SK-N-SH (cell line): ENCODE measurements around the gene CBX1.

ENCODE experiments used
- CHD2 ChIP-seq: fragments of 150-350 bp; IDR thresholded peaks from 2 replicates; pipeline ENCODE4 v1.6.1; 2018; ENCODE audit warnings: low read length; ENCODE audit not compliant: partially characterized antibody
- CTCF ChIP-seq: fragments of 200-600 bp; sonication (generic); IDR thresholded peaks from 2 replicates; pipeline ENCODE4 v1.6.1; 2017; ENCODE audit warnings: antibody characterized with exemption, mild to moderate bottlenecking, moderate library complexity
- EP300 ChIP-seq, 2 experiments: IDR thresholded peaks; 2 replicates each; pipeline versions ENCODE4 v1.4.0 to v1.6.1; 2012; ENCODE audit warnings: borderline replicate concordance in 1 of 2, low read depth in 1 of 2, low read length in 1 of 2
- EZH2phosphoT487 ChIP-seq: fragments of 200-600 bp; sonication (generic); IDR thresholded peaks from 2 replicates; pipeline ENCODE4 v1.6.1; 2017; ENCODE audit warnings: low read depth, mixed run types, mild to moderate bottlenecking, antibody characterized with exemption, moderate library complexity, borderline replicate concordance
- GABPA ChIP-seq: IDR thresholded peaks from 2 replicates; pipeline ENCODE4 v1.4.0; 2012; ENCODE audit warnings: low read depth, mild to moderate bottlenecking
- GATA2 ChIP-seq: sonication (generic); formaldehyde crosslinking; IDR thresholded peaks from 2 replicates; pipeline ENCODE4 v1.5.0; 2020; ENCODE audit warnings: mild to moderate bottlenecking, missing genetic modification reagents
- JUND ChIP-seq: IDR thresholded peaks from 2 replicates; pipeline ENCODE4 v1.4.0; 2012
- MAX ChIP-seq: IDR thresholded peaks from 2 replicates; pipeline ENCODE4 v1.4.0; 2012; ENCODE audit warnings: low read depth
- POLR2AphosphoS5 ChIP-seq: IDR thresholded peaks from 2 replicates; pipeline ENCODE4 v1.6.1; 2012; ENCODE audit warnings: low read depth, low read length
- RAD21 ChIP-seq: IDR thresholded peaks from 2 replicates; pipeline ENCODE4 v1.6.1; 2012; ENCODE audit warnings: mild to moderate bottlenecking, low read length
- SIN3A ChIP-seq: IDR thresholded peaks from 2 replicates; pipeline ENCODE4 v1.6.1; 2012; ENCODE audit warnings: low read depth, mild to moderate bottlenecking, low read length, moderate library complexity, borderline replicate concordance
- SMC3 ChIP-seq: IDR thresholded peaks from 2 replicates; pipeline ENCODE4 v1.6.1; 2012; ENCODE audit warnings: low read depth, low read length, improper control_type of control experiment
- TAF1 ChIP-seq: IDR thresholded peaks from 2 replicates; pipeline ENCODE4 v1.6.1; 2012; ENCODE audit warnings: low read depth, mild to moderate bottlenecking, low read length, moderate library complexity, borderline replicate concordance
- USF2 ChIP-seq: fragments of 150-350 bp; IDR thresholded peaks from 2 replicates; pipeline ENCODE4 v1.6.1; 2017; ENCODE audit warnings: antibody characterized with exemption, low read length, low read depth, borderline replicate concordance

- TF ChIP-seq GATA2 (CRISPR knock-in tag) (no peak), CTCF (no peak), EZH2phosphoT487 (no peak), GABPA (no peak), EP300 (IDR thresholded peaks at IDR 0.05; ENCODE audit: borderline replicate concordance in 1 of 2, low read depth in 1 of 2, low read length in 1 of 2) (no peak), USF2 (no peak), SMC3 (no peak), JUND (no peak), MAX (no peak), RAD21 (no peak), TAF1 (no peak), SIN3A (no peak), POLR2AphosphoS5 (no peak), CHD2 (no peak)
Observed at GRCh38 chr17:48125829-48126531, 24.7 kb upstream of the CBX1 start.
